Measurements from ENCODE around the gene SH2D3C. TPM values are rescaled to one million over a fixed set of nuclear protein-coding genes. Genes with fewer than 3 reads are reported as not detected.
A peak's percentile ranks its signal among the peaks of the same experiment; 100 is the strongest.

Gene SH2D3C
- total and polyA plus RNA-seq, 8 donors: 1.4 to 7.1 (median 2.5) TPM

DNA sequence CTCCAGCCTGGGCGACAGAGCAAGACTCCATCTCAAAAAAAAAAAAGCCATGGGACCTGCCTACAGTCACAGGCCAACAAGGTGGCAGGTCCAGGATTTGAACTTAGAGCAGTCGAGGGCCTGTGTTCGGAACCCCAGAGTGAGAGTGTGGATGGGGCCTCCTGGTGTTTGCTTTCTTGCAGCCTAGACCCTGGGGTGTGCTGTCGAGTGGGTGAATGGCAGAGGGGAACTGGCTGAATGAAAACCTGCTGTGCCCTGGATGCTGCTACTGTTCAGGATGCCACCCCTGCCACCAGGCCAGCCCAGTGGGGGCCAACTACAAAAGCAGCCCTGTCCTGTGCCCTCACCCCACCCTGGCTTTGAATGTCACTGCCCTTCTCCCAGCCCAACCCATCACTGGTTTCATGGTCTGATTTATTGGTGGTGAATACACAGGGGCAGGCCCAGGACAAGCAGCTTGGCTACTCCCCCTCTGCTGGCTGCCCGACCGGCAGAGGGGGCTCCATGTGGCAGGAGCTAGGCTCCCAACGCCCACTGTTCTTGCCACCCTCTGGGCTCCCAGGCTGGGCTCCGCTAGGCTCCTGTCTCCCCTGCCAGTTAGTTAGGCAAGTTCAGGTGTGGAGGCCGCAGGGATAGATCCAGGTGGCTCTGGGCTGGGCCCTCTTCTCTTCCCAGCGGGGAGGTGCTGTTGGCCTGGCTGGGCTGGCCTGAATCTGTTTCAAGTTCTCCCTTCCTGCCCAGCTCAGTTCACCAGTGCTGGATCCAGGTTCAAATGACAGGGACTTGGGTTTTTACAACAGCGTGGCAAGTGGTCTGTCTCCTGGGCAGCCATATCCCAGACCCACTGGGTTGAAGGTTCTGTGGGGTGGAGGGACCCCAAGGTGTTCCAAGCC, 36.4 kb upstream of the SH2D3C start:
- Histone ChIP-seq H3K9me3 (no peaks in the 10 kb centered on the region), H3K4me3 (no peak overlapping the region), H3K27ac (no peak overlapping the region), H3K4me1 (no peaks in the 10 kb centered on the region), H3K36me3 (peaks cover 5 to 41% (median 24%) of the 10 kb centered on the region in 3 donors), H3K27me3 (no peaks in the 10 kb centered on the region)
- 92% methylated on average over 11 of the region's 11 CpGs for WGBS, 2 donors
- FAIRE-seq (no peak), ATAC-seq (no peak), DNase-seq (no peak)
- TF ChIP-seq, protein P1, sequence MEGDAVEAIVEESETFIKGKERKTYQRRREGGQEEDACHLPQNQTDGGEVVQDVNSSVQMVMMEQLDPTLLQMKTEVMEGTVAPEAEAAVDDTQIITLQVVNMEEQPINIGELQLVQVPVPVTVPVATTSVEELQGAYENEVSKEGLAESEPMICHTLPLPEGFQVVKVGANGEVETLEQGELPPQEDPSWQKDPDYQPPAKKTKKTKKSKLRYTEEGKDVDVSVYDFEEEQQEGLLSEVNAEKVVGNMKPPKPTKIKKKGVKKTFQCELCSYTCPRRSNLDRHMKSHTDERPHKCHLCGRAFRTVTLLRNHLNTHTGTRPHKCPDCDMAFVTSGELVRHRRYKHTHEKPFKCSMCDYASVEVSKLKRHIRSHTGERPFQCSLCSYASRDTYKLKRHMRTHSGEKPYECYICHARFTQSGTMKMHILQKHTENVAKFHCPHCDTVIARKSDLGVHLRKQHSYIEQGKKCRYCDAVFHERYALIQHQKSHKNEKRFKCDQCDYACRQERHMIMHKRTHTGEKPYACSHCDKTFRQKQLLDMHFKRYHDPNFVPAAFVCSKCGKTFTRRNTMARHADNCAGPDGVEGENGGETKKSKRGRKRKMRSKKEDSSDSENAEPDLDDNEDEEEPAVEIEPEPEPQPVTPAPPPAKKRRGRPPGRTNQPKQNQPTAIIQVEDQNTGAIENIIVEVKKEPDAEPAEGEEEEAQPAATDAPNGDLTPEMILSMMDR (IDR thresholded peaks at IDR 0.05): no peak
- intact Hi-C loops (cut with DNase I): no loop called here

DNA sequence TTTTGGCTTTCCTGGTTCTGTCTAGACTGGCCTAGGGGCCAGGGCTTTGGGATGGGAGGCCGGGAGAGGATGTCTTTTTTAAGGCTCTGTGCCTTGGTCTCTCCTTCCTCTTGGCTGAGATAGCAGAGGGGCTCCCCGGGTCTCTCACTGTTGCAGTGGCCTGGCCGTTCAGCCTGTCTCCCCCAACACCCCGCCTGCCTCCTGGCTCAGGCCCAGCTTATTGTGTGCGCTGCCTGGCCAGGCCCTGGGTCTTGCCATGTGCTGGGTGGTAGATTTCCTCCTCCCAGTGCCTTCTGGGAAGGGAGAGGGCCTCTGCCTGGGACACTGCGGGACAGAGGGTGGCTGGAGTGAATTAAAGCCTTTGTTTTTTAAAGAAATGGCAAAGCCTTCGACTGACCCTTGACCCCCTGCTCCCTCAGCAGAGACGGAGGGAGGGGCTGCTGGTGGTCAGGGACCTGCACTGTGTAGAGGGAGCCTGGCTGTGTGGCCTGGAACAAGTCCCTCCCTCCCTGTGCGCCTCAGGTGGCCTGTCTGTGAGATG, 35.3 kb upstream of the SH2D3C start:
- TF ChIP-seq, protein P1 (IDR thresholded peaks at IDR 0.05): no peak
- Histone ChIP-seq H3K9me3 (no peaks in the 10 kb centered on the region), H3K4me1 (no peaks in the 10 kb centered on the region), H3K4me3 (no peak overlapping the region), H3K27ac (no peak overlapping the region), H3K27me3 (no peaks in the 10 kb centered on the region), H3K36me3 (peaks cover 5 to 49% (median 24%) of the 10 kb centered on the region in 3 donors)
- WGBS, 2 donors: 84 to 86% methylated on average over 9 of the region's 9 CpGs
- FAIRE-seq (no peak), ATAC-seq (no peak), DNase-seq (no peak)
- intact Hi-C loops (cut with DNase I): no loop called here

DNA sequence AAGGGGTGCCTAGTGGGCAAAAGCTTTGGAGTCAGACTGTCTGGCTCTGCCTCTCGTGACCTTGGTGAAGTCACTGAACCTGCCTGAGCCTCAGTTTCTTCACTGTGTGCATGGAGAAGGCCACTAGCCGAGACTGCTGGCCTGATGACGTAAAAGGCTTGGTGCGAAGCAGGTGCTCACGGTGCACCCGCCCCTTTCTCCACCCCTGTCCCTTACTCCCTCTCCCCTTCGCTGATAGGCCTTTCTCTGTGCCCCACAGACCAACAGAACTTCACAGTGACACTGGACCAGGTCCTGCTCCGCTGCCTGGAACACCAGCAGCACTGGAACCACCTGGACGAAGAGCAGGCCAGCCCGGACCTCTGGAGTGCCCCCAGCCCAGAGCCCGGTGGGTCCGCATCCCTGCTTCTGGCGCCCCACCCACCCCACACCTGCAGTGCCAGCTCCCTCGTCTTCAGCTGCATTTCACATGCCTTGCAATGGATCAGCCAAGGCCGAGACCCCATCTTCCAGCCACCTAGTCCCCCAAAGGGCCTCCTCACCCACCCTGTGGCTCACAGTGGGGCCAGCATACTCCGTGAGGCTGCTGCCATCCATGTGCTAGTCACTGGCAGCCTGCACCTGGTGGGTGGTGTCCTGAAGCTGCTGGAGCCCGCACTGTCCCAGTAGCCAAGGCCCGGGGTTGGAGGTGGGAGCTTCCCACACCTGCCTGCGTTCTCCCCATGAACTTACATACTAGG, 34.6 kb upstream of the SH2D3C start:
- Histone ChIP-seq H3K27ac (no peak overlapping the region), H3K27me3 (no peaks in the 10 kb centered on the region), H3K9me3 (no peaks in the 10 kb centered on the region), H3K36me3 (peaks cover 5 to 56% (median 30%) of the 10 kb centered on the region in 3 donors), H3K4me3 (no peak overlapping the region), H3K4me1 (no peaks in the 10 kb centered on the region)
- intact Hi-C loops (cut with DNase I): no loop called here
- ATAC-seq (no peak), FAIRE-seq (no peak), DNase-seq (peak in 1 of 6 donors; percentile 37)
- TF ChIP-seq, protein P1 (IDR thresholded peaks at IDR 0.05): no peak
- WGBS, 2 donors: 89 to 94% methylated on average over 19 of the region's 19 CpGs

DNA sequence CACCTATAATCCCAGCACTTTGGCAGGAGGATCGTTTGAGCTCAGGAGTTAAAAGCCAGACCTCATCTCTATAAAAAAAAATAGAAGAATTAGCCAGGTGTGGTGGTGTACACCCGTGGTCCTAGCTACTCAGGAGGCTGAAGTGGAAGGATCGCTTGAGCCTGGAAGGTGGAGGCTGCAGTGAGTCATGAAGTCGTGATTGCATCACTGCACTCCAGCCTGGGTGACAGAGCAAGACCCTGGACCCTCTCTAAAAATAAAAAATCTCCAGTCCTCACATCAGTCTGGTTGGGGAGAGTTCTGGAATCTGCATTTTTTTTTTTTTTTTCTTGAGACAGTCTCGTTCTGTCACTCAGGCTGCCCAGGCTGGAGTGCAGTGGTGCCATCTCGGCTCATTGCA, 33.5 kb upstream of the SH2D3C start:
- DNase-seq (no peak), ATAC-seq (no peak), FAIRE-seq (no peak)
- no peaks in the 10 kb centered on the region for H3K9me3 ChIP-seq
- H3K27ac ChIP-seq: no peak overlapping the region
- WGBS, 2 donors: 92 to 93% methylated on average over 6 of the region's 6 CpGs
- intact Hi-C loops (cut with DNase I): no loop called here
- TF ChIP-seq, protein P1 (IDR thresholded peaks at IDR 0.05): no peak
- peaks cover 5 to 67% (median 31%) of the 10 kb centered on the region in 3 donors for H3K36me3 ChIP-seq
- H3K4me1 ChIP-seq: no peaks in the 10 kb centered on the region
- no peak overlapping the region for H3K4me3 ChIP-seq
- no peaks in the 10 kb centered on the region for H3K27me3 ChIP-seq

Measured in pancreas (tissue), 10 donors.